ENCODE results near the gene BIRC5.
"Not testable (repeated sequence)": the region's sequence is repeated elsewhere in the genome, so short reads cannot be mapped to it uniquely, and the experiment has no call there.

The BIRC5 gene

DNA sequence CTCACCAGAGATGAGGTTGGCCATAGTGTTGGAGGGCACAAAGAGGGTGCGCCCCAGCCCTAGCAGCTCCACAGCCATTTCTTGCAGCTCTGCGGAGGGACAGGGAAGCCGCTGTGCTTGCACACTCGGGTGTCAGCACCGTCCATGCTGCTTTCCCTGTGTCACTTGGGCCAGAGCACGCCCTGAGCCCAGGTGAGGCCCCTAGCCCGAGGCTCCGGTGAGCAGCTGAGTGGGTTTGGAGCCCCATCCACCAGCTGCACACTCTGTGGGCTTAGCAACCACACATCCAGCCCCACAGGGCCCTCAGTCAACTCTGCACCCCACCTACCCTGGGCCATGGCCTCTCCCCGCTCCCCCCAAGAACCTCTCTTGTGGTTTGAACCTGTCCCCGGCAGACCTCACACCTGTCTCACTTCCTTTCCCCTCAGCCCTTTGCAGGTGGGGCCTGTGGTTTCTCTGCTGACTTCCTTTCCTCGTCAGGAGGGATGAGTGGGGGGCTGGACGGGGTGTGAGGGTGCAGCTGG is 38.1 kb downstream of the BIRC5 start:
- DNase-seq (ENCODE audit: extremely low read depth, low read depth): no peak
- TF ChIP-seq, protein P1, sequence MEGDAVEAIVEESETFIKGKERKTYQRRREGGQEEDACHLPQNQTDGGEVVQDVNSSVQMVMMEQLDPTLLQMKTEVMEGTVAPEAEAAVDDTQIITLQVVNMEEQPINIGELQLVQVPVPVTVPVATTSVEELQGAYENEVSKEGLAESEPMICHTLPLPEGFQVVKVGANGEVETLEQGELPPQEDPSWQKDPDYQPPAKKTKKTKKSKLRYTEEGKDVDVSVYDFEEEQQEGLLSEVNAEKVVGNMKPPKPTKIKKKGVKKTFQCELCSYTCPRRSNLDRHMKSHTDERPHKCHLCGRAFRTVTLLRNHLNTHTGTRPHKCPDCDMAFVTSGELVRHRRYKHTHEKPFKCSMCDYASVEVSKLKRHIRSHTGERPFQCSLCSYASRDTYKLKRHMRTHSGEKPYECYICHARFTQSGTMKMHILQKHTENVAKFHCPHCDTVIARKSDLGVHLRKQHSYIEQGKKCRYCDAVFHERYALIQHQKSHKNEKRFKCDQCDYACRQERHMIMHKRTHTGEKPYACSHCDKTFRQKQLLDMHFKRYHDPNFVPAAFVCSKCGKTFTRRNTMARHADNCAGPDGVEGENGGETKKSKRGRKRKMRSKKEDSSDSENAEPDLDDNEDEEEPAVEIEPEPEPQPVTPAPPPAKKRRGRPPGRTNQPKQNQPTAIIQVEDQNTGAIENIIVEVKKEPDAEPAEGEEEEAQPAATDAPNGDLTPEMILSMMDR (IDR thresholded peaks at IDR 0.05; ENCODE audit: low read depth, low read length): no peak

DNA sequence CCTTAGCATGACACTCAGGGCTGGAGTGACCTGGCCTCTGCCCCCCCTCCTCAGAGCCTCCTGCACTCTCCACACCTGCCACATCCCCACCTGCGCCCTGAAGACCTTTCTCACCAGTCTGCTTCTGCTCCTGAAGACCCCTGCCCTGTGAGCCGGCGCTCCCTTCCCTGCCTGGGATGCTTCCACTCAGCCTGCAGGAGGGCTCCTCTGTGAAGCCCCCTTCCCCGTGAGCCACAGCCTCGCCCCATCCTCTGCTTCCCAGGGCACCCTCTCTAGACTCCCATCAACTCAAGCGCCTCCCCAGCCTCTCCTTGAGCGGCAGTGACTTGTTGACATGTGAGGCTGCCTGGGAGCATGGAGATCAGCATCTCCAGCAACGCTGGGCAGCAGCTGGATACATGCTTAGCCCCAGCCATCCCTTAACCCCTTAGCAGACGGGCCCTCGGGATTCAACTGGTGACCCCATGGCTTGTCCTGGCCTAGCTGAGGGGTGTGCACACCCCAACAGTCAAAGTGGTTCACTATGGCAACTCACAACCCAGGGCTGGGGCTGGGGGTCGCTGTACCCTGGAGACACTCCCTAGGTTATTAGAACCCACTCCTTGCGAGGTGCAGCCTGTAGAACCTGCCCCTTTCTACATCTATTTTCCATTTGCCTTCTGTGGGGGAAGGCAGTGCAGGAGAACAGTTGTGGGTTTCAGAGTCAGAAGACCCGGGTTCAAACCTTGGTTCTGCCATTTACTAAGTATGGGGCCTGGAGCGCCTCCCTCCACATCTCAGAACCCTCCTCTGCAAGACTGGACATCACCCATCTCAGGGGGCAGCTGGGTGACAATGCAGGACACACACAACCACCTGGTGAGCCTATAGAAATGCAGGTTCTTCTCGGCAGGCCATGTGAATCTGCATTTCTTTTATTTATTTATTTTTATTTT is 38.9 kb downstream of the BIRC5 start:
- DNase-seq (ENCODE audit: extremely low read depth, low read depth): no peak
- TF ChIP-seq, protein P1 (IDR thresholded peaks at IDR 0.05; ENCODE audit: low read depth, low read length): no peak

DNA sequence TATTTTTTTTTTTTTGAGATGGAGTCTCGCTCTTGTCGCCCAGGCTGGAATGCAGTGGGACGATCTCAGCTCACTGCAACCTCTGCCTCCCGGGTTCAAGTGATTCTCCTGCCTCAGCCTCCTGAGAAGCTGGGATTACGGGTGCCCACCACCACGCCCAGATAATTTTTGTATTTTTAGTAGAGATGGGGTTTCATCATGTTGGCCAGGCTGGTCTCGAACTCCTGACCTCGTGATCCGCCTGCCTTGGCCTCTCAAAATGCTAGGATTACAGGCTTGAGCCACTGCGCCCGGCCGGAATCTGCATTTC is 39.5 kb downstream of the BIRC5 start:
- DNase-seq (ENCODE audit: extremely low read depth, low read depth): not testable (repeated sequence)

DNA sequence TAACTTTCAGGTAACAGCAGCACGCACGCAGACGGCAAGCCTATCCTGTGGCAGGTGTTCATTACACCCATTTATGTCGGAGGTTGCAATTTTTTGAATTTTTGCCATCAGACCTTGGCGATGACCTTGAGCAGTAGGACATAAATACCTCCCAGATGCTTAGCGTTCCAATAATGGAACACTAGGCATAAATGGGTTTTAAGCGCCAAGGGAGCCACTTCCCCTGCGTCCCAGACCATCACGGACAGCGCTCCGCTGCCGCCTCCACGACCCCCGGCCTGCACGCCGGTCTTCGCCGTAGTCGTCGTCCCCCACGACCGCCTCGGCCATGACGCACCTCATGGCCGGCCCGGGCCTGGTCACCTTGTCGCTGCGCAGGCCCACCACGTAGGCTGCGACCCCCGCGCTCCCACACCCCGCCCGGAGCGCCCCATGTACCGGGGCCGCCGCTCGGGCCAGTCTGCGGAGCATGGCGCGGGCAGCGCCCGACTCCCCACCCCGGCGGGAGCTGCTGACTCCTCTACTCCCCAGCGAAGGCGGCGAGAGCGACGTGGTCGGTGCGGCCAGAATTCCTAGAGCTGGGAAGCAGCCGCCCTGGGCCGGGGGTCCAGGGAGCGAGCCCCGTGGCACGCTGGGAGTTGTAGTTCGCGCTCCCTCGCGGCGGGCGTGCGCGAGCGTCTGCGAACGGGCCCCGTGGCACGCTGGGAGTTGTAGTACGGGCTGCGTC is 40.1 kb downstream of the BIRC5 start:
- peak; percentile 40 for DNase-seq (ENCODE audit: extremely low read depth, low read depth)
- TF ChIP-seq, protein P1 (IDR thresholded peaks at IDR 0.05; ENCODE audit: low read depth, low read length): no peak

DNA sequence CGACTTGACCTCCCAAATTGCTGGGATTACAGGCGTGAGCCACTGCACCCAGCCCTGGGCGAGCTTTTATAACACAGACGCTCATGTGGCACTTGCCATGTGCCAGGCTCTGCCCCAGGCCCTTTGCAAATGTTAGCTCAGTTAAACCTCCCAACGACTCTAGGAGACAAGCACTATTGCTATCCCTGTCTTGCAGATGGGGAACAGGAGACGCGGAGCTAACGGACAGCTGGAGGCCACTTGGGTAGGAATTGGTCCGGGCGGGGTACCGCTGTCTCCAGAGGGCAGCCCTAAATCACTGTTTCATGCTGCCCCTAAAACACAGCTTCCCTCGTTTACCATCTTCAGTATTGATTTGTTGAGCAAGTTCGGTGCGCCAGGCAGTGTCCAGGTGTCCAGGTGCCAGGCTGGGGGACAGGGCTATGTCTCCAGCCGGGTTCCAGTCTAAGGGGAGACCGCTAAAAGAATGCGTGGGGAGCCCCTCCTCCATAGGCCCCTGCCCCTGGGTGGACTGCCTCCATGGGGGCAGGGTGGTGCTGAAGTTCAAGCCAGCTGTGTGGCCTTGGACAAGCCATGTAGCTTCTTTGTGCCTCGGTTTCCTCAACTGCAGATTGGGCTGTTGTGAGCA is 41.1 kb downstream of the BIRC5 start:
- TF ChIP-seq, protein P1 (IDR thresholded peaks at IDR 0.05; ENCODE audit: low read depth, low read length): no peak
- DNase-seq (ENCODE audit: extremely low read depth, low read depth): no peak

DNA sequence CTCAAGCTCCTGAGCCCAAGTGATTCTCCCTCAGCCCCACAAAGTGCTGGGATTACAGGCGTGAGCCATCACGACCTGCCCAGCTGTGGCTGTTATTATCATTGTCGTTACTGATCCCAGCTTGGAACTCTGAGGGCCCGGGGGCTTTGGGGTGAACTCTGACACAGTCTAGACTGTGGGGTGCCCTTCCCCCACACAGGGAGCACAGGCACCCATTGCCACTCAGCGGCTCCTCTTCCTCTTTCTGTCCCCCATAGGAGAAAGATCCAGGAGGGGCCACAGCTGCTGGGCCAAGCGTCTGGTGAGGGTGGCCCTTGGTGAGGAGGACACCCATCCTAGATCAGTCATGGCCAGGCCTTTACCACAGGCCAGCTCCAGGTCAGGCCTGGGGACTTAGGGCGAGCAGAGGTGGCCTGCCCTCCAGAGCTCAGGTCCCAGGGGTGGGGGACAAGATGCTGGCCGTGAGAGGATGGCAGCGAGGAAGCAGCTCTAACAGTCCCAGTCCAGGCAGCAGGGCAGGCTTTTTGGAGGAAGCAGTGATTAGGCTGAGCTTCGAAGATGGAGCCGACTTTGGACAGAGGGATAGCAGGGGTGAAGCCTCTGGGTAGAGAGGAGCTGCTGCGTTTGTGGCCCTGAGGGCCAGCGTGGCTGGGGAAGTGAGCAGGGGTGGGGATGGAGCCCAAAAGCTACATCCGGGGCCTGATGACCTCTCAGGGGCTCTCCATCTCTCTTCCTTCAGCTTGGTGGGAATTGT is 42.1 kb downstream of the BIRC5 start:
- DNase-seq (ENCODE audit: extremely low read depth, low read depth): no peak
- TF ChIP-seq, protein P1 (IDR thresholded peaks at IDR 0.05; ENCODE audit: low read depth, low read length): no peak

Measured in AG09319 (cell line).